HEK293T (cell line): ENCODE results near the gene MMP3.

Source experiments
- ARNT ChIP-seq: fragments of 450-650 bp; IDR thresholded peaks from 2 replicates; pipeline ENCODE4 v1.6.1; 2017; ENCODE audit warnings: mild to moderate bottlenecking
- BHLHE40 ChIP-seq: fragments of 450-650 bp; IDR thresholded peaks from 2 replicates; pipeline ENCODE4 v1.6.1; 2016; ENCODE audit warnings: mild to moderate bottlenecking, moderate library complexity, borderline replicate concordance
- CTBP1 ChIP-seq: fragments of 450-650 bp; IDR thresholded peaks from 2 replicates; pipeline ENCODE4 v1.6.1; 2016; ENCODE audit warnings: borderline replicate concordance
- ELF4 ChIP-seq: fragments of 450-650 bp; IDR thresholded peaks from 2 replicates; pipeline ENCODE4 v1.6.1; 2017; ENCODE audit warnings: antibody characterized with exemption
- FOXA1 ChIP-seq: fragments of 450-650 bp; IDR thresholded peaks from 2 replicates; pipeline ENCODE4 v1.6.1; 2016; ENCODE audit warnings: mild to moderate bottlenecking
- FOXK2 ChIP-seq: fragments of 450-650 bp; IDR thresholded peaks from 2 replicates; pipeline ENCODE4 v1.6.1; 2016; ENCODE audit warnings: mild to moderate bottlenecking
- FOXM1 ChIP-seq: fragments of 450-650 bp; IDR thresholded peaks from 2 replicates; pipeline ENCODE4 v1.6.1; 2017; ENCODE audit warnings: mild to moderate bottlenecking, borderline replicate concordance
- HDGF ChIP-seq: fragments of 450-650 bp; IDR thresholded peaks from 2 replicates; pipeline ENCODE4 v1.6.1; 2017; ENCODE audit warnings: antibody characterized with exemption, borderline replicate concordance
- NFRKB ChIP-seq: fragments of 450-650 bp; IDR thresholded peaks from 2 replicates; pipeline ENCODE4 v1.6.1; 2016; ENCODE audit warnings: mild to moderate bottlenecking, moderate library complexity
- SP1 ChIP-seq: fragments of 450-650 bp; IDR thresholded peaks from 2 replicates; pipeline ENCODE4 v1.6.1; 2017
- SUZ12 ChIP-seq: fragments of 450-650 bp; IDR thresholded peaks from 2 replicates; pipeline ENCODE4 v1.6.1; 2016; ENCODE audit warnings: mild to moderate bottlenecking
- ZNF384 ChIP-seq: fragments of 450-650 bp; IDR thresholded peaks from 2 replicates; pipeline ENCODE4 v1.6.1; 2016
- TF ChIP-seq, protein P1 (sequence below): fragments of 450-650 bp; IDR thresholded peaks from 2 replicates; pipeline ENCODE4 v1.6.1; 2016

DNA sequence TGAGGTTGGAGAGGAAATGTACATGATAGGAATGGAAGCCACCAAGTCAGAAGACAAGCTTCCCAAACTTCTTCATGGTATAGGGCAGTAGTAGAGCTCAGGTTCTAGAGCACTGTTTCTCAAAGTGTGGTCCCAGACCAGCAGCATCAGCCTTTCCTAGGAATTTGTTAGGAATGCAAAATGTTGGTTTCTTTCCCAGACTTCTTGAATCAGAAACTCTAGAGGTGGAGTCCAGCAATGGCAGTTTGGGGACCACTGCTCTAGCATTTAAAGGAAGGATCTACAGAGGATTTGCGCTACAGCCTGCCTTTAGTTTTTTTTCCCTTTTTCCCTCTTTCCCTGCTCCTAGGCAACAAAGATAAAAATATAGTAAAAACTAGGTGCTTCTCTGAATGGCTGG, 48.3 kb upstream of the MMP3 start:
- TF ChIP-seq BHLHE40 (no peak), SUZ12 (no peak), ARNT (no peak), SP1 (no peak), FOXK2 (no peak), HDGF (no peak), FOXM1 (no peak), ELF4 (no peak), ZNF384 (no peak), FOXA1 (no peak), NFRKB (no peak), CTBP1 (no peak)
- TF ChIP-seq, protein P1, sequence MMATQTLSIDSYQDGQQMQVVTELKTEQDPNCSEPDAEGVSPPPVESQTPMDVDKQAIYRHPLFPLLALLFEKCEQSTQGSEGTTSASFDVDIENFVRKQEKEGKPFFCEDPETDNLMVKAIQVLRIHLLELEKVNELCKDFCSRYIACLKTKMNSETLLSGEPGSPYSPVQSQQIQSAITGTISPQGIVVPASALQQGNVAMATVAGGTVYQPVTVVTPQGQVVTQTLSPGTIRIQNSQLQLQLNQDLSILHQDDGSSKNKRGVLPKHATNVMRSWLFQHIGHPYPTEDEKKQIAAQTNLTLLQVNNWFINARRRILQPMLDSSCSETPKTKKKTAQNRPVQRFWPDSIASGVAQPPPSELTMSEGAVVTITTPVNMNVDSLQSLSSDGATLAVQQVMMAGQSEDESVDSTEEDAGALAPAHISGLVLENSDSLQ: no peak
